ENCODE data around the gene NRIP3.
A peak's percentile ranks its signal among the peaks of the same experiment; 100 is the strongest.

Gene NRIP3

DNA sequence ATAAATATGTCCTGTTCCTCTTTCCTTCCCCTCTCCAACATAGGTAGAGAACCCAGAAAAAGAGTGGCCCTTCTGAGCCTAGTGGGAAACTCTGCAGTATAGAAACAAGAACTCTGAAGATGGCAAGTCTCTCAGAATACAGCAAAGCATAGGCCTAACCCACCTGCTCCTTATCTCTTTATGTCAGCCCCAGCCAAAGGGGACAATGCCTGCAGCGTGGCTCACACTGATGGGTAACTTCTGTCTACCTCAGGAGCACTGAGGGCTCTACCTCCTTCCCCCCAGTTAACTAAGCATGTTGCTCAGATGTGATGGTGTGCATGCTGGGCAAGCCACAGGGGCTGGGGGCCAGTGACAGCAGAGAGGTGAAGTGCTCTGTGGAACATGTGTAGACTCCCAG is 4.9 kb upstream of the NRIP3 start:
- H3K4me3 ChIP-seq (replicated peaks in 1 of 2; ENCODE audit: low read depth in 2 of 2, low read length in 2 of 2): no peak overlapping the region
- TF ChIP-seq, protein P1, sequence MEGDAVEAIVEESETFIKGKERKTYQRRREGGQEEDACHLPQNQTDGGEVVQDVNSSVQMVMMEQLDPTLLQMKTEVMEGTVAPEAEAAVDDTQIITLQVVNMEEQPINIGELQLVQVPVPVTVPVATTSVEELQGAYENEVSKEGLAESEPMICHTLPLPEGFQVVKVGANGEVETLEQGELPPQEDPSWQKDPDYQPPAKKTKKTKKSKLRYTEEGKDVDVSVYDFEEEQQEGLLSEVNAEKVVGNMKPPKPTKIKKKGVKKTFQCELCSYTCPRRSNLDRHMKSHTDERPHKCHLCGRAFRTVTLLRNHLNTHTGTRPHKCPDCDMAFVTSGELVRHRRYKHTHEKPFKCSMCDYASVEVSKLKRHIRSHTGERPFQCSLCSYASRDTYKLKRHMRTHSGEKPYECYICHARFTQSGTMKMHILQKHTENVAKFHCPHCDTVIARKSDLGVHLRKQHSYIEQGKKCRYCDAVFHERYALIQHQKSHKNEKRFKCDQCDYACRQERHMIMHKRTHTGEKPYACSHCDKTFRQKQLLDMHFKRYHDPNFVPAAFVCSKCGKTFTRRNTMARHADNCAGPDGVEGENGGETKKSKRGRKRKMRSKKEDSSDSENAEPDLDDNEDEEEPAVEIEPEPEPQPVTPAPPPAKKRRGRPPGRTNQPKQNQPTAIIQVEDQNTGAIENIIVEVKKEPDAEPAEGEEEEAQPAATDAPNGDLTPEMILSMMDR (IDR thresholded peaks at IDR 0.05; ENCODE audit: low read depth, low read length): no peak
- no peak for DNase-seq (ENCODE audit: low read depth in 2 of 2)

DNA sequence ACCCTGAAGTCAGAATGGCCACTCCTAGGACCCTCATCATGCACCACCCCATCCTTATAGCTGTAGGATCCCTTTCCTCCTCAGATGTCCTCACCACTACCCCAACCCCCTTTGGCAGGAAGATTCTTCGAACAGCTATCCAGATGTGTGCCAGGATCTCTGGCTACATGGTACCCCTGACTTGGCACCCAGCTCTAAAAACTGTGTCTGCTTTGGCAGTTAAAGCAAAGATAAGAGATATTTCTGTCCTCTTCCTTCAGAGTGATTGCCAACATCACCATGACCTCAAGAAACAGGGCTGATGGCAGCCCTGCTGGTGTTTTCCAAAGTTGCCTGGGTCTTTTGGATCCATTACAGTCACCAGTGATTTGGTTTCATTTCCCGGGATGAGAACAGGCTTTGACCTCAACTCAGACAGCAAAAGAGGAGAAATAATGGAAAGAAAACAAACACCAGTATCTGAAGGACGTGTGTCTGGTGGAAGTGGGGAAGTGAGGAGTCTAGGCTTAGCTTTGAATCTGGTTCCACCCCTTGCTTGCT is 4.3 kb upstream of the NRIP3 start:
- H3K4me3 ChIP-seq (replicated peaks in 1 of 2; ENCODE audit: low read depth in 2 of 2, low read length in 2 of 2): no peak overlapping the region
- TF ChIP-seq, protein P1 (IDR thresholded peaks at IDR 0.05; ENCODE audit: low read depth, low read length): no peak
- DNase-seq (ENCODE audit: low read depth in 2 of 2): no peak

DNA sequence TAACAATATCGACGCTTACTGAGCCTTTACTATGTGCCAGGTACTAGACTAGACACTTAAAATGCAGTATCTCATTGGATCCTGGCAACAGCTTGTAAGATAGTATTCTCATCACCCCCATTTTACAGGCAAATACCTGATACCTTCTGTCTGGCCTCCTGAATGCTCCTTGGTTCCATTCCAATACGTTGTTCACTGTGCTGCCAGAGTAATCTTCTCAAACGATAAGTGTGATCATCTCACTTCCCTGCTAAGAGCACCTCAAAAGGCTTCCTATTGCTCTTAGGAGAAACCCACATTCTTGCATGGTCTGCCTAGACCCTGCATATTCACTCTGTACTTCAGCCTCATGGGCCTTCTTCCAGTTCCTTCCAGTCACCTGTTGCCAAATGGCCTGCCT is 1.3 kb upstream of the NRIP3 start:
- TF ChIP-seq, protein P1 (IDR thresholded peaks at IDR 0.05; ENCODE audit: low read depth, low read length): no peak
- no peak overlapping the region for H3K4me3 ChIP-seq (replicated peaks in 1 of 2; ENCODE audit: low read depth in 2 of 2, low read length in 2 of 2)
- no peak for DNase-seq (ENCODE audit: low read depth in 2 of 2)

DNA sequence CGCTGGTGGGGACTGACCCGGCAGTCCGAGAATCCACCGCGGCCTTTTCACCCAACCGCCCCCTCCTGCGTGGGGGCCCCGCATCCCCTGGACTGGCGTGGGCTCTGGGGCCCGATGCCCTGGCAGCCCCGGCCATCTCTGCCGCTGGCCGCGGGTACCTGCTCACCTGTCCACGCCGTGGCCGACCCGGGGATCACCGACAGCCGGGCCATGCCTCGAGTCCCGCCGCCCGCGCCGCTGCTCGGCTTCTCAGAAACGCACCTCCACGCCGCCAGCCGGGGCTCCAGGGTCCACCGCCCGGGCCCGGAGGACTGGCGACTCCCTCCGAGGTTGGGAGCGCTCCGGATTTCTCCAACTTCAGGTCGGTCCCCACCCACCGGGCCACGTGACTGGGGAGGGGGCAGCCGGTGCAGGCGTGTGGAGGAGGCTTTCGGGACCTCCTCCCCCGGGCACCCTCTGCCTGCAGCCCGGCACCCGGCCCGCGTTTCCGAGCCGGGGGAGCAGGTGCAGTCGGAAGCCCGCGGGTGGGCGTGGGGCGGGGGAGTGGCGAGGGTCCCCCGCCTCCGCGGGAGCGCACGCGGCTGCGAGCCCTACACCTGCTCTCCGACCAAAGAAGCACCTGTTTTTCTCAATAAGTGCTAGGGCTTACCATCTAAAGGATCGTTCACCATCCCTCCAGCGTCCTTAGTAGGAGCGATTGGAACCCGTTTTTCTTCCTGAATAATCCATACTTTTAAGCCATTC is 554 bp upstream of the NRIP3 start:
- H3K4me3 ChIP-seq (replicated peaks in 1 of 2; ENCODE audit: low read depth in 2 of 2, low read length in 2 of 2): peak overlapping the region; percentile 35 to 48
- DNase-seq (ENCODE audit: low read depth in 2 of 2): no peak
- TF ChIP-seq, protein P1 (IDR thresholded peaks at IDR 0.05; ENCODE audit: low read depth, low read length): no peak

DNA sequence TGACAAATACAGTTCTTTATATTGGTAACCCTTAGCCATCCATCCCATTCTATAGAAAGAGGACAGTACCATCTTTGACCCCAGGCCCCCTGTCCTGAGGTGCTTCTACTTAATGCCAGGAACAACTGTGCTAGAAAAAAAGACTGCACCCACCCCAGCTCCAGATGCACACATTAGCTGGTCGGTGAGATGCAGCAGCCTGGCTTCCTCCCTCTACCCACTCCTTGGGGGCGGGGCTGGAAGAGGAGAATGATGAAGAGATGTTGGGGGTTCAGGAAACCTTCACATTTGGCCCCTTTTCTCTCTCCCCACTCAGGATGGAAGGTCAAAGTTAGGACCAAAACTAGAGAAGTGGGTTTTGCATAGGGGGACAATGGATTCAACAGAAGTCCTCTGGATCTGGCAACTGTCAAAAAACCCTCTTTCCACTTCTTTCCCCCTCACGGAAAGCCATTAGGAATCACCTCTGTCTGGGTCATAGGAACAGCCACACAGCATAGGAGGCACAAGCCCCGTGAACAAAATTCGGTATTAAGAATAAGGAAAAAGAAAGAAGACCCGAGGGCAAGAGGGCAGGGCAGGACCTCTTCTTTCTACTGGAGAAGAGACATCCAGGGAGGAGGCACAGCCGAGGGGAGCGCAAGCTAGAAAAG is 755 bp downstream of the NRIP3 start:
- peak overlapping the region; percentile 44 to 48 for H3K4me3 ChIP-seq (replicated peaks in 1 of 2; ENCODE audit: low read depth in 2 of 2, low read length in 2 of 2)
- TF ChIP-seq, protein P1 (IDR thresholded peaks at IDR 0.05; ENCODE audit: low read depth, low read length): no peak
- DNase-seq (ENCODE audit: low read depth in 2 of 2): no peak

DNA sequence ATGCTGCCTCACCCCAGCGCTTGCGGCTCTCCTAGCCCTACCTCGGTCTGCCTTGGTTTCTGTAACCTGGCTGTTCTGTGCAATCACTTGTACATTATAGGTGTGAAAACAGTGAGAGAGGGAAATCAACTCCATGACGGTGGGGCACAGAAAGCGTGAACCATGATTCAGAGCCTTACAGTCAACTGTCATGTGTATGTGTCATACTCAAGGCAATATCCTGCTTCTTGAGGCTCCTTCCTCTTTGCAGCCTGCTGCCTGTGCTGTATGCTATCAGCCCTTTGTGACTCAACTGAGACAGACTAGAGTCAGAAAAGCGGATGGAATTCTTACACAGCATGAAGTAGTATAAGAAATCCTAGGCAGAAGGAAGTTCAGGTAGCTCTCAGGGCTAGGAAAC is 2.1 kb downstream of the NRIP3 start:
- peak; percentile 55 to 92 for DNase-seq (ENCODE audit: low read depth in 2 of 2)
- TF ChIP-seq, protein P1 (IDR thresholded peaks at IDR 0.05; ENCODE audit: low read depth, low read length): no peak
- no peak overlapping the region for H3K4me3 ChIP-seq (replicated peaks in 1 of 2; ENCODE audit: low read depth in 2 of 2, low read length in 2 of 2)
